HPDE6-E6E7 (cell line): Measurements from ENCODE around the gene BECN2.

ENCODE experiments used
- DNase-seq: peaks from one replicate; pipeline ENCODE4 v3.0.0; 2011; ENCODE audit warnings: missing footprints; ENCODE audit errors: extremely low spot score

Gene BECN2

GRCh38 chr1:241957692-241958494 lies at the start of gene BECN2:
Gene BECN2 (plus strand): TSS chr1:241957767. CDS start chr1:241957767, 0 bp downstream.
- no peak for DNase-seq

DNA sequence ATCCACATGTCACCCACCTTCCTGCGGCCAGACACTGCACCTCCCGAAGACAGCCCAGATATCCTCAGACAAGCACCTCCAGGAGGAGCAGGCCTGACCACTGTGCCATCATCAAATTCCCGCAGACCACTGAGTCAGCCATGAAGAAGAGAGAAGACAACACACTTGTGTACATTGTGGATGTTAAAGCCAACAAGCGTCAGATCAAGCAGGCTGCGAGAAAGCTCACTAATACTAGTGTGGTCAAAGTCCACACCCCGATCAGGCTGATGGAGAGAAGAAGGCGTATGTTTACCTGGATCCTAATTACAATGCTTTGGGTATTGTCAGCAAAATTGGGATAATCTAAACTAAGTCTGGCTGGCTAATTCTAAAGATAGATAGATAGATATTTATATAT lies 41.4 kb upstream of the BECN2 start:
- no peak for DNase-seq

GRCh38 chr1:241917487-241917886 lies 40.1 kb upstream of the BECN2 start:
- no peak for DNase-seq

DNA sequence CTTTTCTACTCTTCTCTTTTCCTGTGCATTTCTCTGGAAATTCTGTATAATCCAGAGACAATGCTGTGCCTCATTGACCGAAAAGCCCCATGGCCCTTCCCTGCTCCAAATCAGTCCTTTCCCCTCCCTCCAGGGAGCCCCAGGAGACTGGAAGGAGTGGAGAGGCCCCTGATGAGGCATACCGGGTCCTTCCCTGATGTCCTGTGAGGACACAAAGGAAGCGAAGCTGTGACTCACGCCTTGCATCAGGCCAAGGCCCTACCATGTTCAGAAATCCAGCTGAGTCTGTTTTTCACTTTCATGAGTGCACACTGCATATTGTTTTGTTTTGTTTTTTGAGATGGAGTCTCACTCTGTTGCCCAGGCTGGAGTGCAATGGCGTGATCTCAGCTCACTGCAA lies 38.7 kb upstream of the BECN2 start:
- DNase-seq: peak; percentile 79

DNA sequence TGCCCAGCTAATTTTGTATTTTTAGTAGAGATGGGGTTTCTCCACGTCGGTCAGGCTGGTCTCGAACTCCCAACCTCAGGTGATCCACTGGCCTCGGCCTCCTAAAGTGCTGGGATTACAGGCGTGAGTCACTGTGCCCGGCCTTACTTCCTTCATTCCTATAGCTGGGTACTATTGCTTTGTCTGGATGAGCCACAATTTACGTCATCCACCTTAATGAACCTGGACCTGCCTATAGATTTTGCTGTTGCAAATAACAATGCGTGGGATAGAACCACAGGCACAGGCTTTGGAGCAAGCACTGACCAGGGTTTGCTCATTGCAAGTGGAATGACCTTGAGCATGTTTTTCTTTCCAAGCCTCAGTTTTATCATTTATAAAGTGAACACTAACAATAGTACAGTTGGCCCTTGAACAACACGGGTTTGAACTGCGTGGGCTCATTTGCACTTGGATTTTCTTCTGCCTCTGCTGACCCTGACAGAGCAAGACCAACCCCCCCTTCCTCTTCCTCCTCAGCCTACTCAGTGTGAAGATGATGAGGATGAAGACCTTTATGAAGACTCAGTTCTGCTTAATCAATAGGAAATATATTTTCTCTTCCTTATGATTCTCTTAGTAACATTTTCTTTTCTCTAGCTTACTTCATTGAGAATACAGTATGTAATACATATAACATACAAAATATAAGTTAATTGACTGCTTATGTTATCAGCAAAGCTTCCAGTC lies 33.3 kb upstream of the BECN2 start:
- peak; percentile 13 for DNase-seq

DNA sequence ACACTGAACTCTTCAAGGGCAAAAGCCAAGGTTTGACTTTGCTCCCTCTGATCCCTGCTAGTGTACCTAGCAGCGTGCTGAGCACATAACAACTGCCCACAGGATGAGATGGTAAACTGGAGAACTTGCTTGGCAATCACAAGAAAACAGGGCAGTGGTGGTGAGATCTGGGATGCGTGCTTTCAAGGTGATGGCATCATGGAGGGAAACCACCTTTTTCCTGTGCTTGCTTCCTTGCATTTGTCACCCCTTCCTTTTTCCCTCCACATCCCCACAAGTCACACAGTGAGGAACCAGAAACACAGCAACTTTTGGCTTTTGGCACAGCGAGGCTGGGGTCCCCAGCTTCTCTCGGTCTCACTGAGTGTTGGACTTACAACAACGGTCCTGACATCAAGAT lies 31.4 kb upstream of the BECN2 start:
- no peak for DNase-seq

GRCh38 chr1:241927321-241927720 lies 30.2 kb upstream of the BECN2 start:
- no peak for DNase-seq

GRCh38 chr1:241932845-241933244 lies 24.7 kb upstream of the BECN2 start:
- no peak for DNase-seq

GRCh38 chr1:241934201-241934848 lies 23.2 kb upstream of the BECN2 start:
- DNase-seq: no peak

DNA sequence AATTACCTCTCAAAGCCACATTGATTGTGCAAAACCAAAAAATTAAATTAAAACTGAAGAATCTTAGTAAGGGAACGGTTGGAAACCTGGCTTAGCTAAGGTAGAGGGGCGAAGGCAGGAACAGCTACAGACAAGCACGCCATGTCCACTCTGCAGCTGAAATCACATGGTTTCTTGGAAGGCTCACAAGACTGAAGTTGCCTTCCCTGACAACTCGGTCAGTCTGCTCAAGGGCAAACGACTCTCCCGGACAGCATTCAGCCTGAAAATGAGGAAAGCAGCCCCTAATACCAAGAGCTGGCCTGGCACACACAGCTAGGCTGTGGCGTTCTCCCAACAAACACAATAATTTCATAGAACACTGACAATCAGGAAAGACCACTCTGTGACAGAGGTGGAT lies 22.7 kb upstream of the BECN2 start:
- no peak for DNase-seq

GRCh38 chr1:241939798-241940197 lies 17.8 kb upstream of the BECN2 start:
- no peak for DNase-seq

GRCh38 chr1:241942738-241943137 lies 14.8 kb upstream of the BECN2 start:
- DNase-seq: no peak

DNA sequence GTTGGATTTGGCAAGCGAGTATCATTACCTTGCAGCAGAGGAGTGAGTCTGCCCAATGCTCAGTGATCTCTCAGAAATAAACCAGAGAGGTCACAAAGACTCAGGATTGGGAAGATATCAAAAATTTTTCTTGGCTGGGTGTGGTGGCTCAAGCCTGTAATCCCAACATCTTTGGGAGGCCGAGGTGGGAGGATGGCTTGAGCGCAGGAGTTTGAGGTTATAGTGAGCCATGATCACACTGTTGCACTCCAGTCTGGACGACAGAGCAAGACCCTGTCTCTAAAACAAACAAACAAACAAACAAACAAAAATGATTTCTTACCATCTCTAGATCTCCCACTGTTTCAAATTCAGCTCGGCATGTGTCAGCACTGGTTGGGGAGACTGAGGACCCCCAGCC lies 13.3 kb upstream of the BECN2 start:
- DNase-seq: no peak

DNA sequence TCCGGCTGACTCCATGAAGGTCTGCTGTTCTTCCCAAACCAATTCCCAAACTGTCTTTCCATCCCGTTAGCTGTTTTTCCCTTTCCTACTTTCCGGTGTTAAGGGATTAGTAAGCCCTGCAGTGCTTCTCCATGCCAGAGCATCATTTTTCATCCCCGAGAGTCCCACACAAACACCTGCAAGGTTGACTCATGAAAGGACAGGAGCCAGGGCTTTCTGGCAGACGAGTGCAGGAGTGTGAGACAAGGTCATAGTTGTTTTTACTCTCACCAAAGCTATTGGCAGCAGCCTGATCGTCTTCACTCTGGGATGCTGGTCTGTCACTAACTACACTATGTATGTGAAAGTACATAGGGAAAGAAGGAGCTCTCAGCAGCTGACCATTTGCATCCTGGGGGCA lies 10.2 kb upstream of the BECN2 start:
- no peak for DNase-seq

GRCh38 chr1:241950390-241950789 lies 7.2 kb upstream of the BECN2 start:
- no peak for DNase-seq

DNA sequence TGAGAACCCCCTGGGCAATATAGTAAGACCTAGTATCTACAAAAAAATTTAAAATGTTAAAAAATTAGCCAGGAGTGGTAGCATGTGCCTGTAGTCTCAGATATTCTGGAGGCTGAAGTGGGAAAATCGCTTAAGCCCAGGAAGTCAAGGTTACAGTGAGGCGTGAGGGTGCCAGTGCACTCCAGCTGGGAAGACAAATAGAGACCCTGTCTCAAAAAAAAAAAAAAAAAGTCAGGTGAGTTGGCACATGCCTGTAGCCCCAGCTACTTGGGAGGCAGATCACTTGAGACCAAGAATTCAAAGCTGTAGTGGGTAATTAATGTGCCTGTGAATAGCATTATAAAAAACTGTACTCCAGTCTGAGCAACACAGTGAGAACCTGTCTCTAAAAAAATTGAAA lies 4.6 kb downstream of the BECN2 start:
- DNase-seq: no peak

DNA sequence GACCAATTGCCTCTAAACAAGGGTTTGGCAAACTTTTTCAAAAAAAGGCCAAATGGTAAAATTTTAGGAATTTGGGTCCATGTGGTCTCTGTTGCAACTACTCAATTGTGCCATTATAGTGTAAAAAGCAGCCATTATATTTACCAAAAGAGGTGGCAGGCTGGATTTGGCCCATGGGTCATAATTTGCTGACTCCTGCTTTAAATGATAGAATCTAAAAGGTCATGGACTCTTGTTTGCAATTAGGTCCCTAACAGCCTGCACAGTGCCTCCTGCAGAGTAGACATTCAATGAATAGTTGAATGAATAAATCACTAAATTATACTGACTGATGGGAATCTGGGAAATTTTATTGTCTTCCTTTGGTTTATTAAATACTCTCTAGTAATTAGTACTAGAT lies 6.2 kb downstream of the BECN2 start:
- DNase-seq: no peak

GRCh38 chr1:241964550-241965282 lies 7.1 kb downstream of the BECN2 start:
- no peak for DNase-seq

DNA sequence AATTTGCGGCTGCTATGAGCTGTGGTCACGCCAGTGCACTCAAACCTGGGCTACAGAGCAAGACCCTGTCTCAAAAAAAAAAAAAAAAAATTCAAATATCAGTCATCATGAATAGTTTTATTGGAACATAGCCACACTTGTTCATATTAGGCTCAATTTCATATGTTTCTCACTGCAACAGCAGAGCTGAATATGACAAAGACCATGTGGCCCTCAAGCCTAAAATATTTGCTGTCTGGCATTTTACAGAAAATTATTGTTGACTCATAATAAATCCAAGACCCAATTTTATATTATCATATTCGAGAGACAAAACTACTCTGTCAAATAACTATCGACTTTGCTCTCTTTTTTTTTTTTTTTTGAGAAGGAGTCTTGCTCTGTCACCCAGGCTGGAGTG lies 11.0 kb downstream of the BECN2 start:
- DNase-seq: no peak

GRCh38 chr1:241972703-241973369 lies 15.3 kb downstream of the BECN2 start:
- DNase-seq: no peak

- no peak for DNase-seq
Measured at GRCh38 chr1:241976229-241976628, 18.7 kb downstream of the BECN2 start.

GRCh38 chr1:241979071-241979470 lies 21.5 kb downstream of the BECN2 start:
- DNase-seq: no peak
